RPMI7951 (cell line): ENCODE measurements around the gene TTBK1. TPM values are rescaled to one million over a fixed set of nuclear protein-coding genes. Genes with fewer than 3 reads are reported as not detected.

Source experiments
- DNase-seq: peaks from one replicate; pipeline ENCODE4 v3.0.0-alpha.2; 2012; ENCODE audit warnings: low read depth
- total RNA-seq: library from RNA; depleted of rRNA; stranded (reverse); fragments of >200 nt; shearing (Covaris generic); gene quantifications from 2 replicates; pipeline ENCODE4 v1.2.3, GENCODE V29; 2014; rRNA removed

The TTBK1 gene
- total RNA-seq, 1 experiment from 2014 or later, result not detected

DNA sequence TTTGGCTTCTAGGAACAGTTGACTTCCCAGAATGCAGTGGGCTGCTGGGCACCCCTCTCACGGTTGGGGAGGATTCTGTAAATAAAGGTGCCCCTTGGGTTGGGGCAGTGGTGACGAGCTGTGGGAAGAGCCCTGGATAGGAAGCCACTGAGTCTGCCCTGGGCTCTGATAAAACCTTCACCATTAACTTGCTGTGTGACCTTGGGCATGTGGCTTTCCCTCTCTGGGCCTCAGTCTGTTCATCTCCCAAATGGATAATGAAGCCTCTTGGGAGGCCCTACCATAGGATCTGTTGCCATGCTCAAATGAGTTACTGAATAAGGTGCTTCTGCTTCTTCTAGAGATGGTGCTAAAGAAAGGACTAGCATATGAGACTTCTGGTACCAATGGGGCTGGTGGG lies 61.6 kb downstream of the TTBK1 start:
- DNase-seq, result no peak

- DNase-seq, result no peak
Measured at GRCh38 chr6:43306086-43306485, 62.8 kb downstream of the TTBK1 start.

DNA sequence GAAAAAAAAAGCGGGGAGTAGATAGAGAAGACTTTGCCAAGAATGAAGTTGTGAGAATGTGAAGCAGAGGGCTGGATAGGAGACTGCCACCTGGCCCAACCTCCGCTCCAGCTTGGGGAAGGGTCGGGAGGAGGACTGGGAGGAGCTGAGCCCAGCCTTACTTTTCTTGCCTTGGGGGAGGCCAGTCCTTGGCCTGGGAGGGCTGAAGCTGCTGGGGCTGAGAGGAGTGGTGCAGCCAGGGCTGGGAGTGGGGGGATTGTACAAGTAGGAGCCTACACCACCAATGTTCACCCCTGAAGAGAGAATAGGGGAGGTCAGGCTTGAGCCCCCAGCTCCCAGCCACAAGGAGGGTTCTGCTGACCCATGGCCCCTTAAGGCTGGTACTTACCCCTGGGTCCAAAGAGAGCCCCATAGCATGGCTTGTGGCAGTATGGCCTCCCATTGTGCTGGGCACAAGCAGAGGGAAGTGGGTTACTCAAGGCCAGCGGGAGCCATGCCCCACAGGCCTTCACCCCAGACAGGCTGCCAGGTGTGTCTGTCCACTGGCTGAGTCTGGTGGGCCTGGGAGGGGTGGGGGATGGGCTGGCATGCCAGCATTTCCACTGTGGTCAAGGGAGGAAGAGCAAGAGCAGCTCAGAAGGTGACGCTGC lies 64.3 kb downstream of the TTBK1 start:
- DNase-seq, result no peak

GRCh38 chr6:43308101-43308989 lies 65.1 kb downstream of the TTBK1 start, which contains the start of gene CRIP3:
Gene CRIP3 (minus strand): TSS chr6:43308826. CDS start chr6:43308792, 34 bp downstream.
- peak; percentile 31 for DNase-seq

DNA sequence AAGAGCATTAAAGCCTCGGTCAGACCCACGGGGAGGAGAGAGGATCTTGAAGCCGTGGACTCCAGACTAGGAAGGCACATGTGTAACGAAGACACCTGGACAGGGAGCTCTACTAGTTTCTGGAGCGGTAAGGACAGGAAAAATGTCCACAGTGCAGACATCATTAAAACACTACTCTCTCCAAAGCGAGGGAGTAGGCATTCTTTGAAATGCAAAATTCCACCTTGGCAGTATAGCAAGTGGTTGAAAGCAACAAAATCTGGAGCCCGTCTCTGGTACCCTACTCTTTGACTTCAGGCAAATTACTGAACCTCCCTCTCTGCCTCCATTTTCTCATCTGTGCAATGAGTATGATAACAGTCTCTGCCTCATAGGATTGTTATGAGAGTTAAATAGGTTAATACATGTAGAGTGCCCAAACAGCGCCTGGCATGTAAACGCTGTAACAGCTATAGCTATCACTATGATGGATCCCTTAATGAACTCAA lies 65.8 kb downstream of the TTBK1 start:
- no peak for DNase-seq

GRCh38 chr6:43310134-43310533 lies 66.9 kb downstream of the TTBK1 start:
- DNase-seq, result no peak

GRCh38 chr6:43310624-43311023 lies 67.3 kb downstream of the TTBK1 start:
- DNase-seq, result no peak

GRCh38 chr6:43311666-43312065 lies 68.4 kb downstream of the TTBK1 start:
- no peak for DNase-seq

- DNase-seq, result no peak
Measured at GRCh38 chr6:43313813-43314212, 70.5 kb downstream of the TTBK1 start.

DNA sequence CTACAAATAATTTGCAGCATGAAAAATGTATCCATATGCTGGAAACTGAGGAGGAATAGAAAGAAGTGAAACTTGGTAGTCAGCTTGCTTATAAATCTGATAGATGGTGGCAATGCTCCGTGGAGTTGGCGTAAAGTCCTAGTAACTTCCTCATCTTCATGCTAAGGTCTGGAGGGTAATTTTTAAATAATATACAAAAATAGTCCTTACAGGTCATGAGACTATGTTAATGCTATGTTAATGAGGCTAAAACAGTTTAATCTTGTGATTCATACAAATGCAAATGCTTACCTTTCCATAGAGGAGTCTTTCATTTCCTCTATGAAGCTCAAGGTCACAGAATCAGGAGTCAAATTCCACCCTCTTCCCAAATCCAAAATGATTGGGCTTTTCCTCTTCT lies 74.7 kb downstream of the TTBK1 start:
- DNase-seq, result no peak

GRCh38 chr6:43325876-43326275 lies 82.6 kb downstream of the TTBK1 start:
- DNase-seq, result no peak

- DNase-seq, result no peak
Measured at GRCh38 chr6:43328528-43328927, 85.2 kb downstream of the TTBK1 start.

- no peak for DNase-seq
Measured at GRCh38 chr6:43331470-43331869, 88.2 kb downstream of the TTBK1 start.

- no peak for DNase-seq
Measured at GRCh38 chr6:43331891-43332290, 88.6 kb downstream of the TTBK1 start.

- peak; percentile 57 for DNase-seq
Measured at GRCh38 chr6:43334466-43335095, 91.3 kb downstream of the TTBK1 start.

- DNase-seq, result no peak
Measured at GRCh38 chr6:43335469-43335868, 92.2 kb downstream of the TTBK1 start.

DNA sequence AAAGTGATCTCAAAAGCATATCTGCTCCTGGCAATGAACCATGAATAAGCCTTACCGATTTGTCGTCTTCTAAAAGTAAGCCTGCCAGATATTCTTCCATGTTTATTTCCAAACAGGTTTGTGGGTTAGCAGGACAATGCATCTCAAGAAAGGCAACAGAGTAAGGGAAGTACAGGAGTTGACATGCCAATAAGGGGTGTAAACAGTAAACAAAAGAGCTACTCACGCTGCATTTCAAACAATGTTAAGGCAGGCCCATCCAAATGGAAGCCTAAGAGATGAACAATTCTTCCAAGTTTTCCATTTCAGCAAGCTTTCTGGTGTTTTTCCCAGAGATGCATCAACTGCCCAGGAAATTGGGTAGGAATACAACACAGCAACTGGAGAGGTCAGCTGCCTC lies 93.1 kb downstream of the TTBK1 start:
- DNase-seq, result no peak

Other genes with a start within 250 kb of the TTBK1 start
- 131 and 184 TPM in 2 replicates for gene MEA1, start 229.5 kb upstream of the TTBK1 start, total RNA-seq
- gene KLHDC3, start 229.2 kb upstream of the TTBK1 start, total RNA-seq, result 69.3 and 89.0 TPM in 2 replicates
- gene RRP36, start 221.9 kb upstream of the TTBK1 start, total RNA-seq, result 117 and 148 TPM in 2 replicates
- 16.5 and 18.2 TPM in 2 replicates for gene CUL7, start 189.6 kb upstream of the TTBK1 start, total RNA-seq
- 50.0 and 54.3 TPM in 2 replicates for gene MRPL2, start 184.0 kb upstream of the TTBK1 start, total RNA-seq
- gene KLC4, start 183.8 kb upstream of the TTBK1 start, total RNA-seq, result 9.4 and 12.3 TPM in 2 replicates
- 59.6 and 66.4 TPM in 2 replicates for gene PTK7, start 167.2 kb upstream of the TTBK1 start, total RNA-seq
- gene SRF, start 72.2 kb upstream of the TTBK1 start, total RNA-seq, result 10.7 and 16.7 TPM in 2 replicates
- 6.6 and 9.9 TPM in 2 replicates for gene CUL9, start 61.3 kb upstream of the TTBK1 start, total RNA-seq
- gene DNPH1, start 14.0 kb upstream of the TTBK1 start, total RNA-seq, result 50.3 and 74.5 TPM in 2 replicates
- not detected in 2 replicates for gene SLC22A7, start 54.8 kb downstream of the TTBK1 start, total RNA-seq
- gene CRIP3, start 65.3 kb downstream of the TTBK1 start, total RNA-seq, result not detected in 2 replicates
- 8.0 and 10.9 TPM in 2 replicates for gene ZNF318, start 126.2 kb downstream of the TTBK1 start, total RNA-seq
- gene ABCC10, start 184.1 kb downstream of the TTBK1 start, total RNA-seq, result 12.0 and 12.2 TPM in 2 replicates
- gene DLK2, start 212.1 kb downstream of the TTBK1 start, total RNA-seq, result 0.60 and 1.5 TPM in 2 replicates
- gene TJAP1, start 234.1 kb downstream of the TTBK1 start, total RNA-seq, result 7.8 and 12.4 TPM in 2 replicates